HEK293T (cell line): ENCODE results near the gene DNAH1.

Experiments used
- ARNT ChIP-seq: fragments of 450-650 bp; IDR thresholded peaks from 2 replicates; pipeline ENCODE4 v1.6.1; 2017; ENCODE audit warnings: mild to moderate bottlenecking
- BHLHE40 ChIP-seq: fragments of 450-650 bp; IDR thresholded peaks from 2 replicates; pipeline ENCODE4 v1.6.1; 2016; ENCODE audit warnings: mild to moderate bottlenecking, moderate library complexity, borderline replicate concordance
- FOXA1 ChIP-seq: fragments of 450-650 bp; IDR thresholded peaks from 2 replicates; pipeline ENCODE4 v1.6.1; 2016; ENCODE audit warnings: mild to moderate bottlenecking
- FOXM1 ChIP-seq: fragments of 450-650 bp; IDR thresholded peaks from 2 replicates; pipeline ENCODE4 v1.6.1; 2017; ENCODE audit warnings: mild to moderate bottlenecking, borderline replicate concordance
- LEF1 ChIP-seq: fragments of 450-650 bp; IDR thresholded peaks from 2 replicates; pipeline ENCODE4 v1.6.1; 2017; ENCODE audit warnings: mild to moderate bottlenecking, borderline replicate concordance
- NFRKB ChIP-seq: fragments of 450-650 bp; IDR thresholded peaks from 2 replicates; pipeline ENCODE4 v1.6.1; 2016; ENCODE audit warnings: mild to moderate bottlenecking, moderate library complexity
- SP1 ChIP-seq: fragments of 450-650 bp; IDR thresholded peaks from 2 replicates; pipeline ENCODE4 v1.6.1; 2017
- TARDBP ChIP-seq: fragments of 450-650 bp; IDR thresholded peaks from 2 replicates; pipeline ENCODE4 v1.6.1; 2016
- TF ChIP-seq, protein P1 (sequence below): fragments of 450-650 bp; IDR thresholded peaks from 2 replicates; pipeline ENCODE4 v1.6.1; 2016

DNA sequence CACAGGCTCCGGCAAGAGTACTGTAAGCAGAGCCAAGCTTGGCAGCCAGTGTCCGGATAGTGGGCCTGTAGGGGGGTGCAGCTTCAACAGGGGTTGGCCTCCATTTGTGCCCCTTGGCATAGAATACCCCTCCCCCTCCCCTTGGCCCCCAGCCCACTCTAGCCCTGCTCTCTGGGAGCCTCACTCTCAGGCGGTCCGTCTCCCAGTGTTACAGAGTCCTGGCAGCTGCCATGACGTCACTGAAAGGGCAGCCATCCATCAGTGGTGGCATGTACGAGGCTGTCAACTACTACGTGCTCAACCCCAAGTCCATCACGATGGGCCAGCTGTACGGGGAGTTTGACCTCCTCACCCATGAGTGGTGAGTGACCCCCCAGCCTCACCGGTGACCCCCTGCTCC is 50.4 kb downstream of the DNAH1 start:
- TF ChIP-seq SP1 (no peak), LEF1 (no peak), TARDBP (no peak), NFRKB (no peak), BHLHE40 (no peak), FOXM1 (no peak), FOXA1 (no peak), ARNT (no peak)
- TF ChIP-seq, protein P1, sequence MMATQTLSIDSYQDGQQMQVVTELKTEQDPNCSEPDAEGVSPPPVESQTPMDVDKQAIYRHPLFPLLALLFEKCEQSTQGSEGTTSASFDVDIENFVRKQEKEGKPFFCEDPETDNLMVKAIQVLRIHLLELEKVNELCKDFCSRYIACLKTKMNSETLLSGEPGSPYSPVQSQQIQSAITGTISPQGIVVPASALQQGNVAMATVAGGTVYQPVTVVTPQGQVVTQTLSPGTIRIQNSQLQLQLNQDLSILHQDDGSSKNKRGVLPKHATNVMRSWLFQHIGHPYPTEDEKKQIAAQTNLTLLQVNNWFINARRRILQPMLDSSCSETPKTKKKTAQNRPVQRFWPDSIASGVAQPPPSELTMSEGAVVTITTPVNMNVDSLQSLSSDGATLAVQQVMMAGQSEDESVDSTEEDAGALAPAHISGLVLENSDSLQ, result no peak
